ENCODE measurements around the gene MRM2. TPM values are rescaled to one million over a fixed set of nuclear protein-coding genes. Genes with fewer than 3 reads are reported as not detected.
A peak's percentile ranks its signal among the peaks of the same experiment; 100 is the strongest.

Gene MRM2
- total RNA-seq, 2 donors from 2014 or later = 4.1 to 4.2 TPM

GRCh38 chr7:2209961-2210323 lies 32.1 kb downstream of the MRM2 start:
- Mint-ChIP-seq H3K27me3 (no peaks in the 10 kb centered on the region), H3K4me1 (peaks cover 13% of the 10 kb centered on the region), H3K36me3 (ENCODE audit: low read depth) (peaks cover 13% of the 10 kb centered on the region), H3K27ac (no peak overlapping the region), H3K4me3 (no peak overlapping the region)
- ATAC-seq (no peak), DNase-seq (no peak)
- no peaks in the 10 kb centered on the region for H3K9me3 ChIP-seq (ENCODE audit: control insufficient read depth, low read length, poor library complexity, severe bottlenecking)

GRCh38 chr7:2209146-2209960 lies 32.7 kb downstream of the MRM2 start:
- DNase-seq (peak in 2 of 3 donors; percentile 19 to 23), ATAC-seq (peak; percentile 60)
- no peaks in the 10 kb centered on the region for H3K9me3 ChIP-seq (ENCODE audit: control insufficient read depth, low read length, poor library complexity, severe bottlenecking)
- Mint-ChIP-seq H3K27ac (peak overlapping the region; percentile 72), H3K4me1 (peaks cover 9% of the 10 kb centered on the region), H3K27me3 (no peaks in the 10 kb centered on the region), H3K4me3 (no peak overlapping the region), H3K36me3 (ENCODE audit: low read depth) (peaks cover 13% of the 10 kb centered on the region)

GRCh38 chr7:2208712-2209111 lies 33.3 kb downstream of the MRM2 start:
- Mint-ChIP-seq H3K36me3 (ENCODE audit: low read depth) (peaks cover 10% of the 10 kb centered on the region), H3K27ac (peak overlapping the region; percentile 72), H3K4me3 (no peak overlapping the region), H3K4me1 (peaks cover 10% of the 10 kb centered on the region), H3K27me3 (no peaks in the 10 kb centered on the region)
- DNase-seq (no peak), ATAC-seq (no peak)
- H3K9me3 ChIP-seq (ENCODE audit: control insufficient read depth, low read length, poor library complexity, severe bottlenecking) = no peaks in the 10 kb centered on the region

GRCh38 chr7:2205036-2205780 lies 36.8 kb downstream of the MRM2 start:
- Mint-ChIP-seq H3K27ac (no peak overlapping the region), H3K27me3 (no peaks in the 10 kb centered on the region), H3K4me1 (peaks cover 8% of the 10 kb centered on the region), H3K36me3 (ENCODE audit: low read depth) (peaks cover 5% of the 10 kb centered on the region), H3K4me3 (no peak overlapping the region)
- ATAC-seq (no peak), DNase-seq (no peak)
- no peaks in the 10 kb centered on the region for H3K9me3 ChIP-seq (ENCODE audit: control insufficient read depth, low read length, poor library complexity, severe bottlenecking)

GRCh38 chr7:2204446-2204845 lies 37.6 kb downstream of the MRM2 start:
- peaks cover 6% of the 10 kb centered on the region for H3K4me1 Mint-ChIP-seq
- H3K4me3 Mint-ChIP-seq = no peak overlapping the region
- H3K27ac Mint-ChIP-seq = no peak overlapping the region
- no peaks in the 10 kb centered on the region for H3K9me3 ChIP-seq (ENCODE audit: control insufficient read depth, low read length, poor library complexity, severe bottlenecking)
- DNase-seq (no peak), ATAC-seq (no peak)
- H3K27me3 Mint-ChIP-seq = no peaks in the 10 kb centered on the region
- peaks cover 5% of the 10 kb centered on the region for H3K36me3 Mint-ChIP-seq (ENCODE audit: low read depth)

GRCh38 chr7:2203766-2204300 lies 38.2 kb downstream of the MRM2 start:
- H3K4me3 Mint-ChIP-seq = no peak overlapping the region
- H3K9me3 ChIP-seq (ENCODE audit: control insufficient read depth, low read length, poor library complexity, severe bottlenecking) = no peaks in the 10 kb centered on the region
- no peak overlapping the region for H3K27ac Mint-ChIP-seq
- DNase-seq (no peak), ATAC-seq (no peak)
- H3K36me3 Mint-ChIP-seq (ENCODE audit: low read depth) = peaks cover 4% of the 10 kb centered on the region
- H3K27me3 Mint-ChIP-seq = no peaks in the 10 kb centered on the region
- H3K4me1 Mint-ChIP-seq = peaks cover 6% of the 10 kb centered on the region

GRCh38 chr7:2202901-2203765 lies 38.9 kb downstream of the MRM2 start:
- no peaks in the 10 kb centered on the region for H3K36me3 Mint-ChIP-seq (ENCODE audit: low read depth)
- H3K27me3 Mint-ChIP-seq = no peaks in the 10 kb centered on the region
- no peak for DNase-seq
- no peaks in the 10 kb centered on the region for H3K9me3 ChIP-seq (ENCODE audit: control insufficient read depth, low read length, poor library complexity, severe bottlenecking)
- no peak overlapping the region for H3K27ac Mint-ChIP-seq
- H3K4me3 Mint-ChIP-seq = no peak overlapping the region
- no peak for ATAC-seq
- peaks cover 4% of the 10 kb centered on the region for H3K4me1 Mint-ChIP-seq

- H3K4me1 Mint-ChIP-seq = peaks cover 8% of the 10 kb centered on the region
- no peaks in the 10 kb centered on the region for H3K36me3 Mint-ChIP-seq (ENCODE audit: low read depth)
- no peaks in the 10 kb centered on the region for H3K9me3 ChIP-seq (ENCODE audit: control insufficient read depth, low read length, poor library complexity, severe bottlenecking)
- ATAC-seq (no peak), DNase-seq (no peak)
- H3K27ac Mint-ChIP-seq = no peak overlapping the region
- H3K4me3 Mint-ChIP-seq = no peak overlapping the region
- no peaks in the 10 kb centered on the region for H3K27me3 Mint-ChIP-seq
These were observed 39.6 kb downstream of the MRM2 start for GRCh38 chr7:2202361-2202761.

GRCh38 chr7:2201686-2202360 lies 40.2 kb downstream of the MRM2 start:
- ATAC-seq = no peak
- H3K27ac Mint-ChIP-seq = no peak overlapping the region
- H3K36me3 Mint-ChIP-seq (ENCODE audit: low read depth) = no peaks in the 10 kb centered on the region
- DNase-seq = no peak
- no peaks in the 10 kb centered on the region for H3K9me3 ChIP-seq (ENCODE audit: control insufficient read depth, low read length, poor library complexity, severe bottlenecking)
- no peak overlapping the region for H3K4me3 Mint-ChIP-seq
- H3K27me3 Mint-ChIP-seq = no peaks in the 10 kb centered on the region
- H3K4me1 Mint-ChIP-seq = peaks cover 9% of the 10 kb centered on the region

GRCh38 chr7:2201128-2201527 lies 40.9 kb downstream of the MRM2 start:
- no peak overlapping the region for H3K27ac Mint-ChIP-seq
- no peak for ATAC-seq
- no peaks in the 10 kb centered on the region for H3K9me3 ChIP-seq (ENCODE audit: control insufficient read depth, low read length, poor library complexity, severe bottlenecking)
- peaks cover 9% of the 10 kb centered on the region for H3K4me1 Mint-ChIP-seq
- DNase-seq = no peak
- no peaks in the 10 kb centered on the region for H3K27me3 Mint-ChIP-seq
- no peak overlapping the region for H3K4me3 Mint-ChIP-seq
- no peaks in the 10 kb centered on the region for H3K36me3 Mint-ChIP-seq (ENCODE audit: low read depth)

- no peaks in the 10 kb centered on the region for H3K36me3 Mint-ChIP-seq (ENCODE audit: low read depth)
- H3K4me3 Mint-ChIP-seq = no peak overlapping the region
- no peak overlapping the region for H3K27ac Mint-ChIP-seq
- DNase-seq (no peak), ATAC-seq (no peak)
- peaks cover 9% of the 10 kb centered on the region for H3K4me1 Mint-ChIP-seq
- H3K27me3 Mint-ChIP-seq = no peaks in the 10 kb centered on the region
- H3K9me3 ChIP-seq (ENCODE audit: control insufficient read depth, low read length, poor library complexity, severe bottlenecking) = no peaks in the 10 kb centered on the region
These were observed 41.4 kb downstream of the MRM2 start for GRCh38 chr7:2200584-2200980.

GRCh38 chr7:2199956-2200583 lies 41.9 kb downstream of the MRM2 start:
- H3K27ac Mint-ChIP-seq = no peak overlapping the region
- no peaks in the 10 kb centered on the region for H3K27me3 Mint-ChIP-seq
- H3K4me3 Mint-ChIP-seq = no peak overlapping the region
- no peak for DNase-seq
- no peak for ATAC-seq
- H3K4me1 Mint-ChIP-seq = peaks cover 9% of the 10 kb centered on the region
- H3K9me3 ChIP-seq (ENCODE audit: control insufficient read depth, low read length, poor library complexity, severe bottlenecking) = no peaks in the 10 kb centered on the region
- no peaks in the 10 kb centered on the region for H3K36me3 Mint-ChIP-seq (ENCODE audit: low read depth)
